ENCODE results near the gene RBM28. TPM values are rescaled to one million over a fixed set of nuclear protein-coding genes. Genes with fewer than 3 reads are reported as not detected.

RBM28 gene
- total RNA-seq, 1 donor from 2014 or later = 40.2 TPM

GRCh38 chr7:128270826-128271272 is 72.9 kb downstream of the RBM28 start:
- no peaks in the 10 kb centered on the region for H3K79me2 ChIP-seq (ENCODE audit: insufficient read depth, low read length)
- H3K36me3 Mint-ChIP-seq (ENCODE audit: low read depth, unreplicated experiment) = no peaks in the 10 kb centered on the region
- no peaks in the 10 kb centered on the region for H3K36me3 ChIP-seq (ENCODE audit: insufficient read depth, low read length)
- peaks cover 9% of the 10 kb centered on the region for H3K4me1 Mint-ChIP-seq (ENCODE audit: low read depth, unreplicated experiment)
- H2AFZ ChIP-seq (ENCODE audit: low read depth, low read length) = no peak overlapping the region
- DNase-seq (ENCODE audit: low read depth) (no peak), FAIRE-seq (no peak)
- no peak overlapping the region for H3K4me3 Mint-ChIP-seq (ENCODE audit: unreplicated experiment)
- H3K4me3 ChIP-seq (ENCODE audit: insufficient read depth, low read depth, low read length) = peak overlapping the region; percentile 3
- TF ChIP-seq EZH2 (IDR thresholded peaks at IDR 0.05; ENCODE audit: insufficient read depth, low read length) (no peak), CTCF (IDR thresholded peaks at IDR 0.05; ENCODE audit: insufficient read depth, low read depth, low read length) (no peak)
- no peak overlapping the region for H3K27ac Mint-ChIP-seq (ENCODE audit: unreplicated experiment)
- H3K4me1 ChIP-seq (ENCODE audit: insufficient read depth, low read length) = peaks cover 10% of the 10 kb centered on the region
- H3K9me3 ChIP-seq (ENCODE audit: insufficient read depth, low read depth, low read length) = no peaks in the 10 kb centered on the region
- H3K27me3 ChIP-seq (ENCODE audit: insufficient read depth, low read length) = peaks cover 50% of the 10 kb centered on the region
- peak overlapping the region; percentile 79 for H3K4me2 ChIP-seq (ENCODE audit: low read length)
- H3K27ac ChIP-seq (ENCODE audit: low read depth, low read length) = no peak overlapping the region
- H4K20me1 ChIP-seq (ENCODE audit: insufficient read depth, low read length) = no peaks in the 10 kb centered on the region
- H3K9me3 Mint-ChIP-seq (ENCODE audit: unreplicated experiment) = peaks cover 1% of the 10 kb centered on the region
- peaks cover 33% of the 10 kb centered on the region for H3K27me3 Mint-ChIP-seq (ENCODE audit: low read depth, unreplicated experiment)
- H3K9ac ChIP-seq (ENCODE audit: low read length) = no peak overlapping the region

- no peaks in the 10 kb centered on the region for H3K9me3 ChIP-seq (ENCODE audit: insufficient read depth, low read depth, low read length)
- Mint-ChIP-seq H3K36me3 (ENCODE audit: low read depth, unreplicated experiment) (no peaks in the 10 kb centered on the region), H3K27ac (ENCODE audit: unreplicated experiment) (no peak overlapping the region), H3K4me1 (ENCODE audit: low read depth, unreplicated experiment) (peaks cover 9% of the 10 kb centered on the region), H3K4me3 (ENCODE audit: unreplicated experiment) (no peak overlapping the region), H3K27me3 (ENCODE audit: low read depth, unreplicated experiment) (peaks cover 26% of the 10 kb centered on the region), H3K9me3 (ENCODE audit: unreplicated experiment) (peaks cover 1% of the 10 kb centered on the region)
- no peak for DNase-seq (ENCODE audit: low read depth)
- FAIRE-seq = no peak
- H3K4me2 ChIP-seq (ENCODE audit: low read length) = no peak overlapping the region
- no peaks in the 10 kb centered on the region for H3K79me2 ChIP-seq (ENCODE audit: insufficient read depth, low read length)
- no peak overlapping the region for H3K27ac ChIP-seq (ENCODE audit: low read depth, low read length)
- no peaks in the 10 kb centered on the region for H3K36me3 ChIP-seq (ENCODE audit: insufficient read depth, low read length)
- peaks cover 47% of the 10 kb centered on the region for H3K27me3 ChIP-seq (ENCODE audit: insufficient read depth, low read length)
- H3K9ac ChIP-seq (ENCODE audit: low read length) = no peak overlapping the region
- H4K20me1 ChIP-seq (ENCODE audit: insufficient read depth, low read length) = no peaks in the 10 kb centered on the region
- no peak overlapping the region for H2AFZ ChIP-seq (ENCODE audit: low read depth, low read length)
- no peak for TF ChIP-seq CTCF (IDR thresholded peaks at IDR 0.05; ENCODE audit: insufficient read depth, low read depth, low read length)
- no peak for TF ChIP-seq EZH2 (IDR thresholded peaks at IDR 0.05; ENCODE audit: insufficient read depth, low read length)
- H3K4me1 ChIP-seq (ENCODE audit: insufficient read depth, low read length) = peaks cover 10% of the 10 kb centered on the region
- H3K4me3 ChIP-seq (ENCODE audit: insufficient read depth, low read depth, low read length) = no peak overlapping the region
Observed at GRCh38 chr7:128268233-128268632, 75.5 kb downstream of the RBM28 start.

GRCh38 chr7:128267595-128267924 is 76.1 kb downstream of the RBM28 start:
- Histone ChIP-seq H3K4me3 (ENCODE audit: insufficient read depth, low read depth, low read length) (no peak overlapping the region), H3K9me3 (ENCODE audit: insufficient read depth, low read depth, low read length) (no peaks in the 10 kb centered on the region), H3K27me3 (ENCODE audit: insufficient read depth, low read length) (peaks cover 46% of the 10 kb centered on the region), H3K36me3 (ENCODE audit: insufficient read depth, low read length) (no peaks in the 10 kb centered on the region), H3K9ac (ENCODE audit: low read length) (peak overlapping the region; percentile 38), H4K20me1 (ENCODE audit: insufficient read depth, low read length) (no peaks in the 10 kb centered on the region), H3K4me2 (ENCODE audit: low read length) (peak overlapping the region; percentile 89), H3K27ac (ENCODE audit: low read depth, low read length) (no peak overlapping the region), H2AFZ (ENCODE audit: low read depth, low read length) (peak overlapping the region; percentile 86), H3K4me1 (ENCODE audit: insufficient read depth, low read length) (peaks cover 10% of the 10 kb centered on the region), H3K79me2 (ENCODE audit: insufficient read depth, low read length) (no peaks in the 10 kb centered on the region)
- Mint-ChIP-seq H3K9me3 (ENCODE audit: unreplicated experiment) (peaks cover 1% of the 10 kb centered on the region), H3K4me1 (ENCODE audit: low read depth, unreplicated experiment) (peaks cover 9% of the 10 kb centered on the region), H3K36me3 (ENCODE audit: low read depth, unreplicated experiment) (no peaks in the 10 kb centered on the region), H3K4me3 (ENCODE audit: unreplicated experiment) (no peak overlapping the region), H3K27ac (ENCODE audit: unreplicated experiment) (peak overlapping the region; percentile 78), H3K27me3 (ENCODE audit: low read depth, unreplicated experiment) (peaks cover 26% of the 10 kb centered on the region)
- FAIRE-seq = no peak
- TF ChIP-seq EZH2 (IDR thresholded peaks at IDR 0.05; ENCODE audit: insufficient read depth, low read length) = no peak
- no peak for TF ChIP-seq CTCF (IDR thresholded peaks at IDR 0.05; ENCODE audit: insufficient read depth, low read depth, low read length)
- no peak for DNase-seq (ENCODE audit: low read depth)

All from astrocyte (in vitro differentiated cells and primary cell).